Stimulated activated CD8-positive, alpha-beta memory T cell treated with anti-CD3 and anti-CD28 coated beads, Interleukin-15, amount 100 ng/mL, for 1 hour (primary cell): ENCODE measurements around the gene DSCAM.

Source experiments
- DNase-seq: peaks from one replicate; pipeline ENCODE4 v3.0.0-alpha.2; 2020; ENCODE audit warnings: low read depth

DSCAM gene

GRCh38 chr21:40547906-40548513 lies 298.9 kb downstream of the DSCAM start:
- no peak for DNase-seq

- DNase-seq, result no peak
Observed at GRCh38 chr21:40546647-40547046, 300.3 kb downstream of the DSCAM start.

- DNase-seq, result no peak
Observed at GRCh38 chr21:40540216-40540615, 306.7 kb downstream of the DSCAM start.

- no peak for DNase-seq
Observed at GRCh38 chr21:40534886-40535285, 312.1 kb downstream of the DSCAM start.

- no peak for DNase-seq
Observed at GRCh38 chr21:40531431-40532110, 315.4 kb downstream of the DSCAM start.

- DNase-seq, result no peak
Observed at GRCh38 chr21:40531016-40531415, 315.9 kb downstream of the DSCAM start.

- no peak for DNase-seq
Observed at GRCh38 chr21:40517646-40518045, 329.3 kb downstream of the DSCAM start.

- DNase-seq, result no peak
Observed at GRCh38 chr21:40516335-40516734, 330.6 kb downstream of the DSCAM start.

GRCh38 chr21:40512590-40512989 lies 334.4 kb downstream of the DSCAM start:
- no peak for DNase-seq

- DNase-seq, result no peak
Observed at GRCh38 chr21:40507978-40508377, 339.0 kb downstream of the DSCAM start.

GRCh38 chr21:40505681-40506080 lies 341.3 kb downstream of the DSCAM start:
- DNase-seq, result no peak

GRCh38 chr21:40505244-40505643 lies 341.7 kb downstream of the DSCAM start:
- no peak for DNase-seq

- no peak for DNase-seq
Observed at GRCh38 chr21:40504825-40505224, 342.1 kb downstream of the DSCAM start.

- DNase-seq, result no peak
Observed at GRCh38 chr21:40496116-40496515, 350.8 kb downstream of the DSCAM start.

GRCh38 chr21:40490408-40490807 lies 356.6 kb downstream of the DSCAM start:
- no peak for DNase-seq

- DNase-seq, result no peak
Observed at GRCh38 chr21:40489001-40489400, 358.0 kb downstream of the DSCAM start.

- DNase-seq, result no peak
Observed at GRCh38 chr21:40481764-40482163, 365.2 kb downstream of the DSCAM start.

GRCh38 chr21:40474513-40474912 lies 372.4 kb downstream of the DSCAM start:
- DNase-seq, result no peak

GRCh38 chr21:40472013-40472412 lies 374.9 kb downstream of the DSCAM start:
- DNase-seq, result no peak

GRCh38 chr21:40471103-40471502 lies 375.9 kb downstream of the DSCAM start:
- no peak for DNase-seq

- DNase-seq, result no peak
Observed at GRCh38 chr21:40466893-40467483, 380.0 kb downstream of the DSCAM start.

- no peak for DNase-seq
Observed at GRCh38 chr21:40465382-40465781, 381.6 kb downstream of the DSCAM start.

GRCh38 chr21:40463176-40463575 lies 383.8 kb downstream of the DSCAM start:
- DNase-seq, result no peak

- DNase-seq, result no peak
Observed at GRCh38 chr21:40461008-40461407, 385.9 kb downstream of the DSCAM start.
